A549 (cell line): ENCODE results near the gene C1QTNF7. TPM values are rescaled to one million over a fixed set of nuclear protein-coding genes. Genes with fewer than 3 reads are reported as not detected.
A peak's percentile ranks its signal among the peaks of the same experiment; 100 is the strongest.

ENCODE experiments used
- ATAC-seq, 2 experiments: fragments of 200-7000 bp in 1 of 2; fragments of >200 bp in 1 of 2; cut with Nextera tagmentation in 1 of 2; cut with Tn5 transposase in 1 of 2; 3 replicates each; pipeline versions ENCODE4 v1.8.0 to v1.9.1; 2018 to 2020; ENCODE audit warnings: mild to moderate bottlenecking in 1 of 2, moderate library complexity in 1 of 2
- CTCF ChIA-PET: fragments of 300-600 bp; sonication (Branson Sonifier 250); formaldehyde crosslinking; extraction: SDS; loops from one replicate; lab custom pipeline; 2021; ENCODE audit warnings: antibody characterized with exemption, inconsistent platforms; lab: Yijun Ruan, JAX
- POLR2A ChIA-PET: fragments of 350-600 bp; formaldehyde crosslinking; extraction: SDS; loops from one replicate; lab custom pipeline; 2021; ENCODE audit warnings: antibody characterized with exemption, inconsistent platforms; lab: Yijun Ruan, JAX
- DNase-seq, 2 experiments: peaks; one replicate each; pipeline versions ENCODE4 v3.0.0 to v3.0.0-alpha.2; 2011 to 2016; ENCODE audit warnings: low read depth in 1 of 2, low spot score in 1 of 2
- FAIRE-seq: peaks from 2 replicates; lab custom pipeline; 2011; peaks lifted over from hg19 to GRCh38; lab: Jason Lieb, UNC
- H3K27ac ChIP-seq, 2 experiments: fragments of >200 bp; sonication (Bioruptor Twin); formaldehyde crosslinking; 3 replicates each; pipeline ENCODE4 v1.5.1; 2016 to 2017
- H3K4me1 ChIP-seq: fragments of >200 bp; sonication (Bioruptor Twin); formaldehyde crosslinking; 3 replicates; pipeline ENCODE4 v1.6.1; 2016
- H3K4me2 ChIP-seq: fragments of >200 bp; sonication (Bioruptor Twin); formaldehyde crosslinking; 3 replicates; pipeline ENCODE4 v1.6.1; 2016
- H3K4me3 ChIP-seq: fragments of >200 bp; sonication (Bioruptor Twin); formaldehyde crosslinking; 3 replicates; pipeline ENCODE4 v1.5.1; 2016
- H3K9me3 ChIP-seq: fragments of >200 bp; sonication (Bioruptor Twin); formaldehyde crosslinking; 3 replicates; pipeline ENCODE4 v1.6.1; 2016
- GATA3 ChIP-seq: IDR thresholded peaks from 2 replicates; pipeline ENCODE4 v1.6.1; 2012; ENCODE audit warnings: borderline replicate concordance
- HOXB13 ChIP-seq: fragments of 250-450 bp; sonication (Bioruptor Pico); IDR thresholded peaks from 2 replicates; pipeline ENCODE4 v1.5.0; 2020; ENCODE audit warnings: low read depth, mild to moderate bottlenecking, moderate library complexity
- JUNB ChIP-seq: fragments of >200 bp; sonication (Bioruptor Twin); formaldehyde crosslinking; IDR thresholded peaks from 2 replicates; pipeline ENCODE4 v1.6.1; 2016
- KDM5A ChIP-seq: fragments of 200-600 bp; sonication (generic); IDR thresholded peaks from 2 replicates; pipeline ENCODE4 v1.6.1; 2016; ENCODE audit warnings: antibody characterized with exemption, mild to moderate bottlenecking
- MAFK ChIP-seq: fragments of 450-650 bp; IDR thresholded peaks from 2 replicates; pipeline ENCODE4 v1.6.1; 2014; ENCODE audit not compliant: partially characterized antibody
- MAZ ChIP-seq: fragments of 150-350 bp; IDR thresholded peaks from 2 replicates; pipeline ENCODE4 v1.6.1; 2014; ENCODE audit warnings: antibody characterized with exemption, low read depth, low read length, borderline replicate concordance
- NR3C1 ChIP-seq: fragments of >200 bp; sonication (Bioruptor Twin); formaldehyde crosslinking; IDR thresholded peaks from 3 replicates; pipeline ENCODE4 v1.6.1; 2017
- POLR2A ChIP-seq: IDR thresholded peaks from 2 replicates; pipeline ENCODE4 v1.6.1; 2012; ENCODE audit warnings: mild to moderate bottlenecking, low read length
- RAD21 ChIP-seq, 2 experiments: fragments of >200 bp in 1 of 2; sonication (Bioruptor Twin) in 1 of 2; formaldehyde crosslinking in 1 of 2; IDR thresholded peaks in 1 of 2; conservative IDR thresholded peaks in 1 of 2; 2 replicates in 1 of 2; 3 replicates in 1 of 2; pipeline ENCODE4 v1.6.1; 2012 to 2018; ENCODE audit warnings: inconsistent platforms in 1 of 2
- RARB ChIP-seq: fragments of 250-450 bp; sonication (Bioruptor Pico); IDR thresholded peaks from 2 replicates; pipeline ENCODE4 v1.8.0; 2021; ENCODE audit warnings: mild to moderate bottlenecking, moderate library complexity
- RCOR1 ChIP-seq: fragments of 150-350 bp; IDR thresholded peaks from 2 replicates; pipeline ENCODE4 v1.6.1; 2014; ENCODE audit warnings: antibody characterized with exemption, low read length, low read depth
- SMC3 ChIP-seq: fragments of >200 bp; sonication (Bioruptor Twin); formaldehyde crosslinking; IDR thresholded peaks from 3 replicates; pipeline ENCODE4 v1.6.1; 2018; ENCODE audit warnings: inconsistent platforms
- TFCP2L1 ChIP-seq: fragments of 250-450 bp; sonication (Bioruptor Pico); IDR thresholded peaks from 2 replicates; pipeline ENCODE4 v1.5.0; 2021; ENCODE audit warnings: mild to moderate bottlenecking
- ZNF302 ChIP-seq: fragments of 250-450 bp; sonication (Bioruptor Pico); IDR thresholded peaks from 2 replicates; pipeline ENCODE4 v1.9.0; 2021; ENCODE audit warnings: inconsistent platforms, mild to moderate bottlenecking, moderate library complexity
- WGBS: methylation state at CpG from one replicate; pipeline ENCODE4 v1.1.6; 2017; ENCODE audit errors: missing lambda C conversion rate; 5-methylcytosine and 5-hydroxymethylcytosine counted together
- polyA plus RNA-seq, 4 experiments: library from polyadenylated mRNA; depleted of rRNA in 3 of 4; stranded (reverse); fragments of >200 nt; fragmentation: RNase III in 1 of 4; extraction: RNeasy Plus Mini Kit Qiagen cat#74134 plus additional on column Dnase treatment in 1 of 4; gene quantifications; 2 replicates in 3 of 4; 3 replicates in 1 of 4; pipeline ENCODE4 v1.2.3, GENCODE V29; 2011 to 2017
- TF ChIP-seq, protein P1 (sequence below): fragments of >200 bp; sonication (Bioruptor Twin); formaldehyde crosslinking; IDR thresholded peaks from 2 replicates; pipeline ENCODE4 v1.6.1; 2016
- TF ChIP-seq, protein P2 (sequence below): IDR thresholded peaks from 2 replicates; pipeline ENCODE4 v1.6.1; 2012; ENCODE audit warnings: low read depth, borderline replicate concordance
- TF ChIP-seq, protein P3 (sequence below): fragments of 250-450 bp; sonication (Bioruptor Pico); IDR thresholded peaks from 2 replicates; pipeline ENCODE4 v1.5.0; 2021; ENCODE audit warnings: mild to moderate bottlenecking, moderate library complexity, borderline replicate concordance
- TF ChIP-seq, protein P4 (sequence below): fragments of 150-350 bp; IDR thresholded peaks from 2 replicates; pipeline ENCODE4 v1.6.1; 2014; ENCODE audit warnings: low read depth, mild to moderate bottlenecking, low read length
- TF ChIP-seq, protein P5 (sequence below): fragments of >200 bp; sonication (Bioruptor Twin); formaldehyde crosslinking; IDR thresholded peaks from 3 replicates; pipeline ENCODE4 v1.5.1; 2016

The C1QTNF7 gene
- polyA plus RNA-seq, 2 of the 4 experiments (the other 2 are of a cell fraction) = not detected

DNA sequence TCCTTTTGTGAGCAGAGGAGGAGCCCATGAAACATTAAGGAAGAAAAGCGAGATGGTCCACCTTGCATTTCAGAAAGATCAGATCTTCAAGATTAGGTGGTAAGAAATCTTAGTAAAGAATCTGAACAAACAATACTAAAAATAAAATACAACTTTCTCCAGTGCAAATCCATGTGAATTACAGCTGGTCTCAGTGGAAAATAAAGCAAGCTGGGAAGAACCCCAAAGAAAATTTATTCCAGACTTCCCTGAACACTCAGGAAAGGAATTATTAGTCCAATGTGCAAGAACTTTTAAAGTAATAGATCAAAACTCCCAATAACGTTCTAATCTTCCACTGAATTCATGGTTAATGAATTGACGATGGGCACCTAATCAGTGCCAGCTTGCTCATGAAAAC lies 37.3 kb upstream of the C1QTNF7 start (continued):
- TF ChIP-seq GATA3 (no peak), MAZ (no peak)
- TF ChIP-seq, protein P1, sequence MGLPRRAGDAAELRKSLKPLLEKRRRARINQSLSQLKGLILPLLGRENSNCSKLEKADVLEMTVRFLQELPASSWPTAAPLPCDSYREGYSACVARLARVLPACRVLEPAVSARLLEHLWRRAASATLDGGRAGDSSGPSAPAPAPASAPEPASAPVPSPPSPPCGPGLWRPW = no peak
- TF ChIP-seq, protein P2, sequence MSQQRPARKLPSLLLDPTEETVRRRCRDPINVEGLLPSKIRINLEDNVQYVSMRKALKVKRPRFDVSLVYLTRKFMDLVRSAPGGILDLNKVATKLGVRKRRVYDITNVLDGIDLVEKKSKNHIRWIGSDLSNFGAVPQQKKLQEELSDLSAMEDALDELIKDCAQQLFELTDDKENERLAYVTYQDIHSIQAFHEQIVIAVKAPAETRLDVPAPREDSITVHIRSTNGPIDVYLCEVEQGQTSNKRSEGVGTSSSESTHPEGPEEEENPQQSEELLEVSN = no peak
- TF ChIP-seq, all 56 proteins: peak for 0

DNA sequence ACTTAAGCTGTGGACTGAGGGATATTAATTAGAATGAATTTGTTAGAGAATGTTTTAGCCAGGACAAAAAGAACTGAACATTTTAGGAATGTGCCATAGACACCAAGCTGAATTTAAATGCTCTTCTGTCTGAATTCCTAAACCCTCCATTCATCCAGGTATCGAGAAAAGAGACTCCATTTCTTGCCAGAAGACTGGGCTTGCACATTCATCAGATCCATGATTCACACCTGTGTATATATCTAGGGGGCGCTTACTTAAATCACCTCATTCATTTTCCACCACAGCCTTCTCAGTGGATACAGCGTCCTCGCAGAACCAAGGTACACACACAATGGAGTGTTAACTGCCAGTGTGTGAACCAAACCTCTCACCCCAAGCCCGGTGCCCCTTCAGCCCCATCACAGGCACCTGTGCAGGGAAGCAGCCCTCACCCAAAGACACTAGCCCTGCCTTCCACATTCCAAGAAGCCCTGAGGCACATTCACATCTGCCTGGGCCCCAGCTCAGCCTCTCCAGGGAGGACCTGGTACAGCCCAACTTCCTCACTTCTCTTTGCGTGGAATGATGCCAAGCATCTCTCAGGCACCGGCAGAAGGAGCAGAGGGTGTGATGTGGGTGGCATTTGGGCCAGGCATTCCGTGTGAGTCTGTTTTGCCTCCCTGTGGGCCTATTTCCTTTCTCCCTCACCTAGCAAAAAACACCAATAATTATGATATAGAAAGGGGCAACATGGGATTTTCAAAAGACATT lies 35.6 kb upstream of the C1QTNF7 start:
- Histone ChIP-seq H3K4me2 (no peak overlapping the region), H3K4me3 (no peak overlapping the region), H3K9me3 (no peaks in the 10 kb centered on the region), H3K4me1 (no peaks in the 10 kb centered on the region), H3K27ac (no peak overlapping the region)
- ATAC-seq (no peak), DNase-seq (no peak), FAIRE-seq (no peak)
- ChIA-PET CTCF (interaction anchor here (1.2 kb wide), 2 partner anchors 8 to 32 kb away, joined by 3 read pairs; no protein-coding TSS in a partner anchor), POLR2A (no interaction called here)
- TF ChIP-seq NR3C1 (no peak), RCOR1 (no peak), TFCP2L1 (no peak), ZNF302 (no peak), JUNB (no peak)
- TF ChIP-seq, protein P3, sequence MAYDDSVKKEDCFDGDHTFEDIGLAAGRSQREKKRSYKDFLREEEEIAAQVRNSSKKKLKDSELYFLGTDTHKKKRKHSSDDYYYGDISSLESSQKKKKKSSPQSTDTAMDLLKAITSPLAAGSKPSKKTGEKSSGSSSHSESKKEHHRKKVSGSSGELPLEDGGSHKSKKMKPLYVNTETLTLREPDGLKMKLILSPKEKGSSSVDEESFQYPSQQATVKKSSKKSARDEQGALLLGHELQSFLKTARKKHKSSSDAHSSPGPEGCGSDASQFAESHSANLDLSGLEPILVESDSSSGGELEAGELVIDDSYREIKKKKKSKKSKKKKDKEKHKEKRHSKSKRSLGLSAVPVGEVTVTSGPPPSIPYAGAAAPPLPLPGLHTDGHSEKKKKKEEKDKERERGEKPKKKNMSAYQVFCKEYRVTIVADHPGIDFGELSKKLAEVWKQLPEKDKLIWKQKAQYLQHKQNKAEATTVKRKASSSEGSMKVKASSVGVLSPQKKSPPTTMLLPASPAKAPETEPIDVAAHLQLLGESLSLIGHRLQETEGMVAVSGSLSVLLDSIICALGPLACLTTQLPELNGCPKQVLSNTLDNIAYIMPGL (CRISPR knock-in tag) = no peak
- 46% methylated on average over 6 of the region's 8 CpGs for WGBS

DNA sequence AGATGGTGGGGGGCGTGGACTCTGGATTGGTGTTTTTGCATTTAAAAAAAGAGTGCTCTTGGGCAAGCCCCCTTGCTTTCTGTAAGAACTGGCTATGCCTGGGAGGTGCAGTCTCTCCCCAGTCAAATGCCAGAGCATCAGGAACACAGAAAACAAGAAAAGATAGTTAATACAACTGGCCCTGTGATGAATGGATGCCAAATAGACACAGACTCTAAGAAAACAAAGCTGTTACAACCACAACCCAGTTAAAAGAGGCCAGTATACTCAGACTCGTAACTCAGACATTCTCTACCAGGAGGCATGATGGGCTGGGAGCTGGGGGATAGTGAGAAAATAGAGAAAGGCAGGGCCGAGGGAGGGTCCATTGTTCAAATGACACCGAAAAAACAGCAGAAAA lies 32.5 kb upstream of the C1QTNF7 start:
- POLR2A ChIA-PET = no interaction called here
- DNase-seq = no peak
- Histone ChIP-seq H3K4me1 (no peaks in the 10 kb centered on the region), H3K9me3 (no peaks in the 10 kb centered on the region), H3K4me3 (no peak overlapping the region), H3K4me2 (no peak overlapping the region), H3K27ac (no peak overlapping the region)
- ATAC-seq = no peak
- FAIRE-seq = no peak
- WGBS = 71% methylated on average over 4 of the region's 4 CpGs
- no peak for TF ChIP-seq RARB
- TF ChIP-seq, protein P4, sequence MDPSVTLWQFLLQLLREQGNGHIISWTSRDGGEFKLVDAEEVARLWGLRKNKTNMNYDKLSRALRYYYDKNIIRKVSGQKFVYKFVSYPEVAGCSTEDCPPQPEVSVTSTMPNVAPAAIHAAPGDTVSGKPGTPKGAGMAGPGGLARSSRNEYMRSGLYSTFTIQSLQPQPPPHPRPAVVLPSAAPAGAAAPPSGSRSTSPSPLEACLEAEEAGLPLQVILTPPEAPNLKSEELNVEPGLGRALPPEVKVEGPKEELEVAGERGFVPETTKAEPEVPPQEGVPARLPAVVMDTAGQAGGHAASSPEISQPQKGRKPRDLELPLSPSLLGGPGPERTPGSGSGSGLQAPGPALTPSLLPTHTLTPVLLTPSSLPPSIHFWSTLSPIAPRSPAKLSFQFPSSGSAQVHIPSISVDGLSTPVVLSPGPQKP = no peak
- TF ChIP-seq MAFK = no peak
- no peak for TF ChIP-seq MAZ
- no peak for TF ChIP-seq KDM5A
- TF ChIP-seq GATA3 = no peak
- TF ChIP-seq HOXB13 = no peak
- CTCF ChIA-PET = interaction anchor here (1.3 to 2.5 kb wide), 6 partner anchors 10 to 163 kb away, joined by 3 to 15 read pairs (median 6); no protein-coding TSS in a partner anchor

DNA sequence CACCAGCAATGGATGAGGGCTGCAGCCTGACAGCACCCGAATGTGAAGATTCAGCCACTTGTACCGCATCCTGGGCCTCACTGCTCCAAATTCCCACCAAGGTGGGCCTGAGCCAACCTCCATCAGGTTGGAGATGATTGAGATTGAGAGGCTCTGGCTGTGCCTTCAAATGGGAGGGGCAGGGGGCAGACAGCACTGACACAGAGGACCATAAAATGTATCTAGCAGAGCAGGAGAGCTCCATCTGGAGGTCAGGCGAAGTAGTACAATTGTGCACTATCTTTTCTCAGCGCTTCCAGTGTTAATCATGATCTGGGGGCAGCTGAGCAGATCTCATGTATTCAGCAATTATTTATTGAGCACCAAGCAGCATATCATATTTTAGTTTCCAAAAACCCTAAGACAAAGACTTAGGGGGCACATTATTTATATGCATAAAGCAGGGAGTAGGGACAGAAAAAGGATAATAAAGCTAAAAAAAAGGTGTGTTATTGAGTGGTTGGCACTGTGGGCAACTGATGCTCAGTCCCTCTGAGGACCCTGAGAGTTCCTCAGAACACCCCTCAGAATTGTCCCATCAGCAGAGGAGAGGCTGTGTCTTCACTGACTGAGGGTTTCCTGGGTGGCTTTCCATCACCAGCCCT lies 31.6 kb upstream of the C1QTNF7 start:
- no peak for FAIRE-seq

More for the DNA sequence above, 31.6 kb upstream of the C1QTNF7 start:
- CTCF ChIA-PET = interaction anchor here (0.8 to 2.5 kb wide), 13 partner anchors 10 to 164 kb away, joined by 3 to 15 read pairs (median 5); no protein-coding TSS in a partner anchor
- TF ChIP-seq, protein P5, sequence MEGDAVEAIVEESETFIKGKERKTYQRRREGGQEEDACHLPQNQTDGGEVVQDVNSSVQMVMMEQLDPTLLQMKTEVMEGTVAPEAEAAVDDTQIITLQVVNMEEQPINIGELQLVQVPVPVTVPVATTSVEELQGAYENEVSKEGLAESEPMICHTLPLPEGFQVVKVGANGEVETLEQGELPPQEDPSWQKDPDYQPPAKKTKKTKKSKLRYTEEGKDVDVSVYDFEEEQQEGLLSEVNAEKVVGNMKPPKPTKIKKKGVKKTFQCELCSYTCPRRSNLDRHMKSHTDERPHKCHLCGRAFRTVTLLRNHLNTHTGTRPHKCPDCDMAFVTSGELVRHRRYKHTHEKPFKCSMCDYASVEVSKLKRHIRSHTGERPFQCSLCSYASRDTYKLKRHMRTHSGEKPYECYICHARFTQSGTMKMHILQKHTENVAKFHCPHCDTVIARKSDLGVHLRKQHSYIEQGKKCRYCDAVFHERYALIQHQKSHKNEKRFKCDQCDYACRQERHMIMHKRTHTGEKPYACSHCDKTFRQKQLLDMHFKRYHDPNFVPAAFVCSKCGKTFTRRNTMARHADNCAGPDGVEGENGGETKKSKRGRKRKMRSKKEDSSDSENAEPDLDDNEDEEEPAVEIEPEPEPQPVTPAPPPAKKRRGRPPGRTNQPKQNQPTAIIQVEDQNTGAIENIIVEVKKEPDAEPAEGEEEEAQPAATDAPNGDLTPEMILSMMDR = peak; percentile 45
- TF ChIP-seq SMC3 = peak; percentile 59
- TF ChIP-seq RAD21 (conservative IDR thresholded peaks at IDR 0.05 in 1 of 2, IDR thresholded peaks at IDR 0.05 in 1 of 2) = peak; percentile 53 to 63
- TF ChIP-seq POLR2A = no peak
- Histone ChIP-seq H3K4me1 (0 out of 3 replicates have a peak, but pooled peaks cover 3% of the 10 kb centered on the region), H3K4me3 (no peak overlapping the region), H3K4me2 (no peak overlapping the region), H3K27ac (no peak overlapping the region), H3K9me3 (no peaks in the 10 kb centered on the region)
- POLR2A ChIA-PET = no interaction called here
- DNase-seq = peak; percentile 22 to 41
- ATAC-seq = peak in 1 of 2 experiments; percentile 85; a peak in 3 of 6 replicates
- 8% methylated on average over 2 of the region's 4 CpGs for WGBS
